Activated CD4-positive, alpha-beta T cell treated with anti-CD3 and anti-CD28 coated beads, Interleukin-10, Interleukin-2, amounts not matched to agents 100 ng/mL and 50 ng/mL, durations not matched to agents 16 hours and 8 hours (primary cell): Measurements from ENCODE around the gene MAGI3.
"Not testable (repeated sequence)": the region's sequence is repeated elsewhere in the genome, so short reads cannot be mapped to it uniquely, and the experiment has no call there.

ENCODE experiments used
- DNase-seq: peaks from one replicate; pipeline ENCODE4 v3.0.0-alpha.2; 2020

MAGI3 gene

GRCh38 chr1:113587475-113587874, 197.2 kb downstream of the MAGI3 start:
- DNase-seq, result no peak

GRCh38 chr1:113592230-113592629, 201.9 kb downstream of the MAGI3 start:
- no peak for DNase-seq

GRCh38 chr1:113593550-113594297, 203.4 kb downstream of the MAGI3 start:
- no peak for DNase-seq

- not testable (repeated sequence) for DNase-seq
These were observed 214.2 kb downstream of the MAGI3 start for GRCh38 chr1:113604466-113604865.

- DNase-seq, result no peak
These were observed 214.8 kb downstream of the MAGI3 start for GRCh38 chr1:113605146-113605545.

GRCh38 chr1:113608399-113608798, 218.1 kb downstream of the MAGI3 start:
- DNase-seq, result no peak

GRCh38 chr1:113610372-113610771, 220.1 kb downstream of the MAGI3 start:
- DNase-seq, result no peak

GRCh38 chr1:113615425-113615824, 225.1 kb downstream of the MAGI3 start:
- DNase-seq, result peak; percentile 12

GRCh38 chr1:113616156-113616555, 225.8 kb downstream of the MAGI3 start:
- DNase-seq, result no peak

GRCh38 chr1:113617438-113618141, 227.3 kb downstream of the MAGI3 start:
- DNase-seq, result no peak

GRCh38 chr1:113628997-113629396, 238.7 kb downstream of the MAGI3 start:
- no peak for DNase-seq

GRCh38 chr1:113630340-113631327, 240.3 kb downstream of the MAGI3 start:
- DNase-seq, result no peak

- DNase-seq, result no peak
These were observed 251.1 kb downstream of the MAGI3 start for GRCh38 chr1:113641396-113641795.

- DNase-seq, result no peak
These were observed 256.8 kb downstream of the MAGI3 start for GRCh38 chr1:113647164-113647563.

- no peak for DNase-seq
These were observed 258.2 kb downstream of the MAGI3 start for GRCh38 chr1:113648478-113648877.

- DNase-seq, result no peak
These were observed 262.5 kb downstream of the MAGI3 start for GRCh38 chr1:113652771-113653170.

- DNase-seq, result no peak
These were observed 263.4 kb downstream of the MAGI3 start for GRCh38 chr1:113653741-113654140.

- DNase-seq, result no peak
These were observed 264.6 kb downstream of the MAGI3 start for GRCh38 chr1:113654883-113655282.

- no peak for DNase-seq
These were observed 266.8 kb downstream of the MAGI3 start for GRCh38 chr1:113657126-113657525.

- DNase-seq, result no peak
These were observed 267.3 kb downstream of the MAGI3 start for GRCh38 chr1:113657556-113658063.

- no peak for DNase-seq
These were observed 268.7 kb downstream of the MAGI3 start for GRCh38 chr1:113659035-113659434.

GRCh38 chr1:113659556-113659955, 269.2 kb downstream of the MAGI3 start:
- DNase-seq, result no peak

GRCh38 chr1:113660088-113660487, 269.8 kb downstream of the MAGI3 start:
- no peak for DNase-seq
